GM12892 (cell line): Measurements from ENCODE around the gene CAPN5.
"Not testable (repeated sequence)": the region's sequence is repeated elsewhere in the genome, so short reads cannot be mapped to it uniquely, and the experiment has no call there.

Experiments used
- POLR2A ChIP-seq: IDR thresholded peaks from 2 replicates; pipeline ENCODE4 v1.6.1; 2011; ENCODE audit warnings: low read depth, low read length, control low read depth
- POLR2AphosphoS5 ChIP-seq: IDR thresholded peaks from 2 replicates; pipeline ENCODE4 v1.6.1; 2011; ENCODE audit warnings: low read depth, low read length, control low read depth

GRCh38 chr11:77047928-77048446, 18.8 kb upstream of the CAPN5 start:
- TF ChIP-seq POLR2AphosphoS5, POLR2A: not testable (repeated sequence)
